CD4-positive, alpha-beta T cell treated with Interleukin-1 beta for 1 hour (primary cell): Measurements from ENCODE around the gene CPED1.
"Not testable (repeated sequence)": the region's sequence is repeated elsewhere in the genome, so short reads cannot be mapped to it uniquely, and the experiment has no call there.

Source experiments
- DNase-seq, 2 donors: peaks; one replicate each; pipeline ENCODE4 v3.0.0-alpha.2; 2020 to 2022

The CPED1 gene

GRCh38 chr7:121157885-121158590, 169.5 kb downstream of the CPED1 start:
- no peak for DNase-seq

GRCh38 chr7:121158665-121159064, 170.2 kb downstream of the CPED1 start:
- no peak for DNase-seq

- no peak for DNase-seq
Observed at GRCh38 chr7:121159553-121159952, 171.0 kb downstream of the CPED1 start.

GRCh38 chr7:121160150-121161008, 171.9 kb downstream of the CPED1 start:
- no peak for DNase-seq

- DNase-seq = no peak
Observed at GRCh38 chr7:121163699-121164098, 175.2 kb downstream of the CPED1 start.

GRCh38 chr7:121164247-121164646, 175.7 kb downstream of the CPED1 start:
- DNase-seq = no peak

GRCh38 chr7:121166916-121167315, 178.4 kb downstream of the CPED1 start:
- DNase-seq = no peak

- no peak for DNase-seq
Observed at GRCh38 chr7:121167971-121168370, 179.5 kb downstream of the CPED1 start.

GRCh38 chr7:121169469-121169868, 181.0 kb downstream of the CPED1 start:
- no peak for DNase-seq

GRCh38 chr7:121172484-121172883, 184.0 kb downstream of the CPED1 start:
- DNase-seq = no peak

- DNase-seq = no peak
Observed at GRCh38 chr7:121175826-121176225, 187.3 kb downstream of the CPED1 start.

- no peak for DNase-seq
Observed at GRCh38 chr7:121178452-121178851, 189.9 kb downstream of the CPED1 start.

GRCh38 chr7:121178869-121179497, 190.5 kb downstream of the CPED1 start:
- DNase-seq = no peak

- no peak for DNase-seq
Observed at GRCh38 chr7:121180436-121181063, 192.0 kb downstream of the CPED1 start.

- no peak for DNase-seq
Observed at GRCh38 chr7:121181357-121181756, 192.8 kb downstream of the CPED1 start.

- DNase-seq = no peak
Observed at GRCh38 chr7:121182281-121182680, 193.8 kb downstream of the CPED1 start.

GRCh38 chr7:121182902-121183301, 194.4 kb downstream of the CPED1 start:
- DNase-seq = no peak

GRCh38 chr7:121183883-121184282, 195.4 kb downstream of the CPED1 start:
- DNase-seq = not testable (repeated sequence)

- no peak for DNase-seq
Observed at GRCh38 chr7:121186746-121187145, 198.2 kb downstream of the CPED1 start.

GRCh38 chr7:121187222-121187621, 198.7 kb downstream of the CPED1 start:
- no peak for DNase-seq

- no peak for DNase-seq
Observed at GRCh38 chr7:121187676-121188075, 199.2 kb downstream of the CPED1 start.

- no peak for DNase-seq
Observed at GRCh38 chr7:121192834-121193233, 204.3 kb downstream of the CPED1 start.

GRCh38 chr7:121195010-121195409, 206.5 kb downstream of the CPED1 start:
- DNase-seq = no peak
